ENCODE measurements around the gene RANBP10.
"Not testable (repeated sequence)": the region's sequence is repeated elsewhere in the genome, so short reads cannot be mapped to it uniquely, and the experiment has no call there.

Gene RANBP10

DNA sequence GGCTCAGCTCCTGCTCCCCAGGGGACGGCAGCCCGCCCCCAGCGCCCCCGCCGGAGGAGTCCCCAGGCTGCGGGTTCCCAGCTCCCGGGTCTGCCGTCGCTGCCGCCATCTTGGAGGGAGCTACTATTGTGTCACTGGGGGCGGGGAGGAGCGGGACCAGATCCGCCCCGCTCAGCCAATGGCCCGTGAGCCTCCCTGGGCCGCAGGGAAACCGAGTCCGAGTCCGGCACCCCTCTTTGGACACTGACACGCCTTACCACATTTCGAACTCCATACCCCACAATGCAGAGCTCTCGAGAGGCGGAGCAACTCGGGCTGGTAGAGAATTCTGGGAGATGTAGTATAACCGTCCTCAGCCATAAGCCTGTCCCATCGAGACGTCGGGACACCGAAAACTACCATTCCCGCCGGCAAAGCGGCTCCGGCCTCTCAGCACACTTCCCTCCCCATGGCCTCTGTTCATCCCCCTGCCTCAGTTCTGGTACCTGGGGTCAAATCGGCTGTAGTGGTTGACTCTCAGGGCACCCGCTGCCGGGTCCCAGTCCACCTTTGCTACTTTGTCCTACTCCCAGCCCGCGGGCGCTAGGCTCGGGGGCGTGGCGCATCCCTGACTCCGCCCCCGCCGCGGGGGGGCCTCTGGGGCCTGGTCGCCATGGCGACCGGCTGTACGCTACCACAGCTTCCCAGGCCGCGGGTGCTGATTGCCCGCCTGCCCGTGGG lies at the start of gene RANBP10, which contains the start of gene TSNAXIP1:
RANBP10 (minus strand) TSS at position 133 of the 720 bp plus-strand sequence; CDS start at position 109, 24 bp downstream.
TSNAXIP1 (plus strand) TSS at position 462 of the 720 bp plus-strand sequence. CDS start 261 bp downstream, outside the sequence.
- peak; percentile 86 to 94 (median 88) for DNase-seq (ENCODE audit: low read depth in 3 of 3, low spot score in 1 of 3)

GRCh38 chr16:67855789-67856188 lies 49.4 kb upstream of the RANBP10 start:
- DNase-seq (ENCODE audit: low read depth in 3 of 3, low spot score in 1 of 3): no peak

- DNase-seq (ENCODE audit: low read depth in 3 of 3, low spot score in 1 of 3): no peak
Measured at GRCh38 chr16:67853670-67854069, 47.3 kb upstream of the RANBP10 start.

GRCh38 chr16:67848118-67848517 lies 41.8 kb upstream of the RANBP10 start:
- no peak for DNase-seq (ENCODE audit: low read depth in 3 of 3, low spot score in 1 of 3)

GRCh38 chr16:67847064-67847861 lies 40.9 kb upstream of the RANBP10 start, which contains the start of gene CENPT:
TSS of gene CENPT (minus strand) at chr16:67847693. CDS start at chr16:67833859, 13,834 bp downstream.
- DNase-seq (ENCODE audit: low read depth in 3 of 3, low spot score in 1 of 3): peak in 1 of 3 donors; percentile 24

- DNase-seq (ENCODE audit: low read depth in 3 of 3, low spot score in 1 of 3): peak; percentile 81 to 89 (median 87)
Measured at GRCh38 chr16:67846320-67847063, 40.1 kb upstream of the RANBP10 start, which contains the start of gene NUTF2. TSS of gene NUTF2 (plus strand) at chr16:67846933. CDS start at chr16:67865131, 18,198 bp downstream.

GRCh38 chr16:67846063-67846319 lies 39.6 kb upstream of the RANBP10 start:
- no peak for DNase-seq (ENCODE audit: low read depth in 3 of 3, low spot score in 1 of 3)

DNA sequence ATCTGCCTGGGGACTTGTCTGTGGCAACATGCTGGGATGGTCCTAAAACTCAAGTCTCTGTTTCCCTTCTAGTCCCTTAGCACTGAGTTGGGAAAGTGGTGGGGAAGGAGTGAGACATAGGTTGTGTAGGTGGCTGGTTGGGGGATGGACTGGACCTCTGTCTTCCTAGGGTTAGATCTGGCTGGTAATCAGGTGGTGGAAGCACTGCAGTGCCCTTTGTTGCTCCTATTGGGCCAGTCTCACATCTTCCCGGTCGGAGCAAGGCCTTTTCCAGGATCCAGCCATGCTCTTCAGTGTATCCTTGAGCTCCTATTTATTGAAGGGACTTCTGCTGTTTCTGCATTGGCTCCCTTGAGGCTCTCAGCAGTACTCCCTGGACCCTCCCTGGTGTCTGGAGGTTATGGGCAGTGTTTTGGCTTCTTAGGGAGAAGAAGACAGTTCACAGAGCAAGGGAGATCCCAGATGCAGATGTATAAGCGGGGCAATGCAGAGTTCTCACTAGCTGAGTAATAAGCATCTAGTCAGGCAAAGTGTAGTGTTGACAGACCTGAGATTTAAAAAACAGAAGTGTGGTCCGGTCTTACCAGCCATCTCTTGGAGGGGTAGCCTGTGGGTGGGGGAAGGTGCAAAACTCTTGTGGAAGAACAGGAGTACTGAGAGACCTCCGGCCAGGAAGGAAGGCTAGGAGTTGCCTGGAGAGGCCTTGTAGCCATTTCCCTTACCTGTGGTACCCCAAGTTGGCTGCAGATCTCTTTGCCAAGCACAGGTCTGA lies 39.1 kb upstream of the RANBP10 start:
- DNase-seq (ENCODE audit: low read depth in 3 of 3, low spot score in 1 of 3): no peak

GRCh38 chr16:67844497-67844896 lies 38.1 kb upstream of the RANBP10 start:
- no peak for DNase-seq (ENCODE audit: low read depth in 3 of 3, low spot score in 1 of 3)

DNA sequence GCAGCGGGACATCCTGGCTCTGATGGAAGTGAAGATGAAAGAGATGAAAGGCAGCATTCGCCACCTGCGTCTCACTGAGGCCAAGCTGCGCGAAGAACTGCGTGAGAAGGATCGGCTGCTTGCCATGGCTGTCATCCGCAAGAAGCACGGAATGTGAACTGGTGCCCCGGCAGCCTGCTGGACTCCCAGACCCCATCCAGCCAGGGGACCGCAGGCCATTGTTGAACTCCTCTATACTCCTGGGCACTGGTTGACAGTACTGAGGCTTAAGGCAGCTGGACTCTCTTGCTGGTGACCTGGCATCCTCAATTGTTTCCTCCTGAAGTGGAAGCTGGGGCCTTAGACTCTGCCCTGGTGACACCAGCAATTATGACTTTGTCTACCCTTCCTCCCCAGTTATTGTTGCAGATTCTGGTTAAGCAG lies 37.0 kb upstream of the RANBP10 start:
- DNase-seq (ENCODE audit: low read depth in 3 of 3, low spot score in 1 of 3): no peak

DNA sequence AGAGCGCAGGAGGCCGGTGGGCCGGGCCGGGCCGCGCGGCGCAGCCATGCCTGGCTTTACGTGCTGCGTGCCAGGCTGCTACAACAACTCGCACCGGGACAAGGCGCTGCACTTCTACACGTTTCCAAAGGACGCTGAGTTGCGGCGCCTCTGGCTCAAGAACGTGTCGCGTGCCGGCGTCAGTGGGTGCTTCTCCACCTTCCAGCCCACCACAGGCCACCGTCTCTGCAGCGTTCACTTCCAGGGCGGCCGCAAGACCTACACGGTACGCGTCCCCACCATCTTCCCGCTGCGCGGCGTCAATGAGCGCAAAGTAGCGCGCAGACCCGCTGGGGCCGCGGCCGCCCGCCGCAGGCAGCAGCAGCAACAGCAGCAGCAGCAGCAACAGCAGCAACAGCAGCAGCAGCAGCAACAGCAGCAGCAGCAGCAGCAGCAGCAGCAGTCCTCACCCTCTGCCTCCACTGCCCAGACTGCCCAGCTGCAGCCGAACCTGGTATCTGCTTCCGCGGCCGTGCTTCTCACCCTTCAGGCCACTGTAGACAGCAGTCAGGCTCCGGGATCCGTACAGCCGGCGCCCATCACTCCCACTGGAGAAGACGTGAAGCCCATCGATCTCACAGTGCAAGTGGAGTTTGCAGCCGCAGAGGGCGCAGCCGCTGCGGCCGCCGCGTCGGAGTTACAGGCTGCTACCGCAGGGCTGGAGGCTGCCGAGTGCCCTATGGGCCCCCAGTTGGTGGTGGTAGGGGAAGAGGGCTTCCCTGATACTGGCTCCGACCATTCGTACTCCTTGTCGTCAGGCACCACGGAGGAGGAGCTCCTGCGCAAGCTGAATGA lies 36.4 kb upstream of the RANBP10 start:
- peak in 1 of 3 donors; percentile 38 for DNase-seq (ENCODE audit: low read depth in 3 of 3, low spot score in 1 of 3)

- peak; percentile 84 to 88 (median 87) for DNase-seq (ENCODE audit: low read depth in 3 of 3, low spot score in 1 of 3)
Measured at GRCh38 chr16:67841816-67842508, 35.6 kb upstream of the RANBP10 start, which contains the start of gene THAP11. TSS of gene THAP11 (plus strand) at chr16:67842320. CDS start at chr16:67842555, 235 bp downstream.

- no peak for DNase-seq (ENCODE audit: low read depth in 3 of 3, low spot score in 1 of 3)
Measured at GRCh38 chr16:67841198-67841815, 34.9 kb upstream of the RANBP10 start.

DNA sequence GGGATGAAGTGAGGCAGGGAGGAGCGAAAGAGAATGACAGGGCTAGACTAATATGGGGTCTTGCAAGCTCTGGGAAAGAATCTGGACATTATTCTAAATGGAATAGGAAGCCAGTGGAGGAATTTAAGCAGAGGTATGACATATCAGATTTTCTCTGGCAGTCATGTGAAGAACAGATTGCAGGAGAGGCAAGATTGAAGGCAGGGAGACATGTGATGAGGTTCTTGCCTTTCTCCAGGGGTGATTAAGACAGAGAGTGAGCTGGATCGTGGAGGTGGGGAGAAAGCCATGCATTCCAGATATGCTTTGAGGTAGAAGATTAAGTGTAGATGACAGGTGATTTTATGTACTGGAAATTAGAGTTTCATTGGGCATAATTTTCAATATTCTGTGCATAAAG lies 31.5 kb upstream of the RANBP10 start:
- DNase-seq (ENCODE audit: low read depth in 3 of 3, low spot score in 1 of 3): no peak

- DNase-seq (ENCODE audit: low read depth in 3 of 3, low spot score in 1 of 3): not testable (repeated sequence)
Measured at GRCh38 chr16:67837190-67837589, 30.8 kb upstream of the RANBP10 start.

GRCh38 chr16:67834242-67834614 lies 27.9 kb upstream of the RANBP10 start:
- no peak for DNase-seq (ENCODE audit: low read depth in 3 of 3, low spot score in 1 of 3)

GRCh38 chr16:67833415-67834241 lies 27.3 kb upstream of the RANBP10 start:
- peak; percentile 76 to 90 (median 79) for DNase-seq (ENCODE audit: low read depth in 3 of 3, low spot score in 1 of 3)

GRCh38 chr16:67833030-67833414 lies 26.7 kb upstream of the RANBP10 start:
- DNase-seq (ENCODE audit: low read depth in 3 of 3, low spot score in 1 of 3): no peak
